ENCODE results near the gene TBC1D17.

TBC1D17 gene

DNA sequence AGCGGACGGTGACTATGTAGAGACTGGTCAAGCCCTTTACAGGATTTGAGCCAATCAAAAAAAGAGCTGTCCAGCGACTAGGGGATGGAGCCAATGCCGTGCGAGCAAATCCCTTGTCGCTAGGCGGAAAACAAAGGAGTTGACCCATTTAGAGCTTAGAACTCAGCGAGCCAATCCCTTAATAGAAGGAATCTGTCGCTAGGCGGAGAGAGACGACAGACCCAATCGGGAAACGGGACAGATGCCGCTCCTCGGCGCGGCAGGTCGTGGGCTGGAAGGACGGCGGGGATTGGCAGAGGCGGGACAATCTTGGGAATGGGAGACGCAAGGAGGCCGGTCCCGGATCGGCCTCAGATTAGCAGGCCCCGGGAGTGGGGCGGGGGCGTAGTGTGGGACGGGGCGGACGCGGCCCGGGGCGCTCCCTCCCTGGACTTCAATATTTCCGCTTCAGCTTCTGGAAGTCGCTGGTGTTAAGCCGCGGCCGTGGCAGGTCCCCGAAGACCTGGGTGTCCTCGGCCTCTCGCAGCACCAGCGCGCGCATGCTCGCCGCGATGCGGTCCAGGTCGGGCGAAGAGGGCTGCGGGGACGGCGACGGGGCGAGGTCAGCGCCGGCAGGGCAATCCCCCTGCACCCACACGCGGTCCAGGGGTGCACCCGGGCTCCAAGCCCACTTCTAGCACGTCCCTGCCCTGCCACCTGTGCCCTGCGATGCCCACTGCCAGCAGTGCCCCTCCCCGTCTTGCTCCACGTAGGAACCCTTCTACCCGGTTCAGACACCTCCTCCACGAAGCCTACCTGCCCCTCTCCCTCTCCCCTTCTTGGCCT is 7.8 kb upstream of the TBC1D17 start:
- peak; percentile 93 for DNase-seq (ENCODE audit: low spot score)
- TF ChIP-seq, protein P1, sequence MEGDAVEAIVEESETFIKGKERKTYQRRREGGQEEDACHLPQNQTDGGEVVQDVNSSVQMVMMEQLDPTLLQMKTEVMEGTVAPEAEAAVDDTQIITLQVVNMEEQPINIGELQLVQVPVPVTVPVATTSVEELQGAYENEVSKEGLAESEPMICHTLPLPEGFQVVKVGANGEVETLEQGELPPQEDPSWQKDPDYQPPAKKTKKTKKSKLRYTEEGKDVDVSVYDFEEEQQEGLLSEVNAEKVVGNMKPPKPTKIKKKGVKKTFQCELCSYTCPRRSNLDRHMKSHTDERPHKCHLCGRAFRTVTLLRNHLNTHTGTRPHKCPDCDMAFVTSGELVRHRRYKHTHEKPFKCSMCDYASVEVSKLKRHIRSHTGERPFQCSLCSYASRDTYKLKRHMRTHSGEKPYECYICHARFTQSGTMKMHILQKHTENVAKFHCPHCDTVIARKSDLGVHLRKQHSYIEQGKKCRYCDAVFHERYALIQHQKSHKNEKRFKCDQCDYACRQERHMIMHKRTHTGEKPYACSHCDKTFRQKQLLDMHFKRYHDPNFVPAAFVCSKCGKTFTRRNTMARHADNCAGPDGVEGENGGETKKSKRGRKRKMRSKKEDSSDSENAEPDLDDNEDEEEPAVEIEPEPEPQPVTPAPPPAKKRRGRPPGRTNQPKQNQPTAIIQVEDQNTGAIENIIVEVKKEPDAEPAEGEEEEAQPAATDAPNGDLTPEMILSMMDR (IDR thresholded peaks at IDR 0.05; ENCODE audit: extremely low read depth, missing control alignments) = no peak

DNA sequence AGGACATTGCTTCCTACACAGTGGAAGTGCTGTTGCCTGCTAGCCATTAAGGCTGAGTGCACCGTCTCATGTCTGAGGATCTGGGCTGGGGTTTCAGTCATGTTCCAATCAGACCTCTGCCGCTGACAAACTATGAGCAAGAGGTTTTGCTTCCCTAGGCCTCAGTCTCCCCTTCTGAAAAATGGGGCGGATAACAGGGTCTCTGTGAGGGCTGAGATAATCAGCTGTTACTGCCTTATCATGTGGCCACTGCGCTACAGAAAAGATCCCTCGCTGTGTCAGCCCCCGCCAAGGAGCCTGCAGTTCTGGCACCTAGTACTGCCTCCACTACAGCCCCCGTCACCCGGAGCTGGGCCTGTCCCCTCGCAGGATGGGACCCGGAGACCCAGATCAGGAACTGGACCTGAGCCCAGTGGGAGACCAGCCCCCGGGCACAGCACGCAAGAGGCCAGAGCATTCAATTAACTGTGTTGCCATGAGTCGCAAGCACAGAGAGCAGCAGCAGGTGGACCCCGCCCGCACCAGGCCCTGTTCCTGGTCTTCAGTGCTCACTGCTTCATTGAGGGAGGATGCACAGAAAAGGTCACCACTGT is 7.1 kb upstream of the TBC1D17 start:
- TF ChIP-seq, protein P1 (IDR thresholded peaks at IDR 0.05; ENCODE audit: extremely low read depth, missing control alignments) = no peak
- DNase-seq (ENCODE audit: low spot score) = no peak

DNA sequence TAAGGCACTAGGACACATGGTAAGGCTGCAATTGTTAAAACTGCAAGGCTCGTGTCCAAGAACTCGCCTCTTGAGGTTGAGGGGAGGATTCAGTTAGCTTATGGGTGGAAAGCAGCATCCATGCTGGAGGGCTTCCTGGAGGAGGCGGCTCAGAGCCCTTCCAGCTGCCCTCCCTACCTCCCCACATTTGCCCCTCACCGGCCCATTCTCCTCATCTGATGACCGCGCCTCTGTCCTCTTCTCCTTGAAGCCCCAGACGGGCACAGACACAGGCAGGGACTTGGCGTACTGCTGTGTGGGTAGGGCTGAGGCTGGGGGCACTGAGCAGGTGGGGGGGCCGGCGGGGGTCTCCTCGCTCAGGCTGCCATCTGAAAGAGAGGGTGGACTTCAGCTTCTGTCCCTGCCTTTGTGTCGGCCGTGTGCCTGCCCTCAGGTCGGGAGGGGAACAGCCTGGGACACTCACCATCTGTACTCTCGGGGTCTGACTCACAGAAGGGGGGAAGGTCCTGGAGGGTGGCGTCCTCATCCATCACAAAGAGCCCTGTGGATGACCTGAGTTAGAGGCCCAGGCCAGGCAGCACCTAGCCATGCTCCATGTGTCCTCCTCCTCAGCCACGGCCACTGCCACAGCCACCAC is 6.0 kb upstream of the TBC1D17 start:
- DNase-seq (ENCODE audit: low spot score) = no peak

DNA sequence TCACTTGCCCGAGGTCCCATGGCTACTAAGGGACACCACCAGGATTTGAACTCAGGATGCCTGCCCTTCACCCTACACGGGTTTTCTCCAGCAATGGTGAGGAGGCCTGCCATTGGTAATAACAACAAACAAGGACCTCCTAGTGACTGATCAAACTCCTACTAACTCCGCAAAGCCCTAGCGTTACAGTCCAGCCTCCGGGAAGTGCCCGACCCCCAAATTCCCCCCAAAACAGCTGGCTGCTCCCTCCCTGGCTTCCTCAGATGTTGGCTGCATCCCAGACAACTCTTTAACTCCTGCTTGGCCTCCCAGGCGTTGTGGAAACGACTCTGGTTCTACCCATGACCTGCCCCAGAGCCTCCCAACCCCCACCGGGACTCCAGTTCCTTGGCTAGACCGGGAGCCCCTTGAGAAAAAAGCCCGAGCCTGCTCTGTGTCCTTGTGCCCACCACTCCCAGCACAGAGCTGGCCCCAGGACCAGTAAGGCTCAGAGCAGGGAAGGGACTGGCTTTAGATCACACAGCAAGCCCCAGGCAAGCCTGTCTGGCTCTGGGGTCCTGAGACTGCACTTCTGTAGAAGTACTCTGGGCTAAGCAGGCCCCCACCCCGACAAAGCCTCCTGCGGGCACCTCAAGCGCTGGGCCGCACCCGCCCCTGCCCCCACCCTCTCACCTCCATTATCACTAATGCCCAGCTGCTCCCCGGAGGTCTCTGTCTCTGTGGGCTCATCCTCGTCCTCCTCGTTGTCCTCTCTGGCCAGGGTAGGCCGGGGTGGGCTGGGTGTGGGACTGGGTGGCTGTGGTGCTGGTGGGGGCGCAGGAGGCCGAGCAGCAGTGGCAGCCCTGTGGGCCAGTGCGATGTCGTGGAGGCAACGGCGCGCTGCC is 5.0 kb upstream of the TBC1D17 start:
- DNase-seq (ENCODE audit: low spot score) = no peak
- TF ChIP-seq, protein P1 (IDR thresholded peaks at IDR 0.05; ENCODE audit: extremely low read depth, missing control alignments) = no peak

More for the DNA sequence above, 6.0 kb upstream of the TBC1D17 start:
- TF ChIP-seq, protein P1 (IDR thresholded peaks at IDR 0.05; ENCODE audit: extremely low read depth, missing control alignments) = no peak

DNA sequence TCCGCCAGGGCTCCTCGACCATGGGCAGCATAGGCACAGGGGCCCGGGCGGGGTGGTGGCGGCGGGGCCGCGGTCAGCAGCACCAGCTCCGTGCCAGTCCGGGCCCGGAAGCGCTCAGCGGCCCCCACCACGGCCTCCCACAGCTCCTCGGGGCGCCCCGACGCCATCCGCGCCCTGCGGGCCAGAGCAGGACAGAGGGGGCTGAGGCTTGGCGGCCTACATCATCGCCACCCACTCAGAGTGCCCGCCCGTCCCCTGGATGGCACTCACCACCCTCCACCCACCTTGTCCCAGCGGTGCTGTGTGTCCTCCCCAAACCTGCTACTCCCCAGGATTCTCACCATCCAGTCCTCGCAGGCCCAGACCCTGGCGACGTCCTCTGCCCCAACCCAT is 4.4 kb upstream of the TBC1D17 start:
- TF ChIP-seq, protein P1 (IDR thresholded peaks at IDR 0.05; ENCODE audit: extremely low read depth, missing control alignments) = no peak
- no peak for DNase-seq (ENCODE audit: low spot score)

DNA sequence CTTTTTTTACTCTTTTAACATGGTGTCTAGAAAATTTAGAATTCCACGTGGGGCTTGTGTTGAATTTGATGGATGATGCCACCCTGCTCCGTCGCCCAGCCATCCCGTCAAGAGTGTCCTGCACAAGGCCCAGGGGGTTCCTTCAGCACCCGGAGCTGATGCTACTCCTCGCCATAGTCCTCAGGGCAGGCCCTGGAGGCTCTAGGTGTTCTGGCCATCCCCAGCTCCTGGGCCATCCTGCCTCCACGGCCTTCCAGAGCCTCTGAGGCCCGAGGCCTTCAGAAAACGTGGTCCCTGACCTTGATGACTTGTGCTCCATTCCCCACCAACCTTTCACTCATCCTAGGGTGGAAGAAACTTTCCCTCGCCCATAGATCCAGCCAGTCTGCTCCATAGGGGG is 3.7 kb upstream of the TBC1D17 start:
- TF ChIP-seq, protein P1 (IDR thresholded peaks at IDR 0.05; ENCODE audit: extremely low read depth, missing control alignments) = no peak
- no peak for DNase-seq (ENCODE audit: low spot score)

Measured in GM20000 (cell line).